HG02763 (cell line): ENCODE data around the gene STPG1.

ENCODE experiments used
- ATAC-seq: cut with Tn5 transposase; IDR thresholded peaks from one replicate; pipeline ENCODE4 v1.9.1; 2021; ENCODE audit warnings: mild to moderate bottlenecking, moderate library complexity; ENCODE audit not compliant: unreplicated experiment

Gene STPG1

DNA sequence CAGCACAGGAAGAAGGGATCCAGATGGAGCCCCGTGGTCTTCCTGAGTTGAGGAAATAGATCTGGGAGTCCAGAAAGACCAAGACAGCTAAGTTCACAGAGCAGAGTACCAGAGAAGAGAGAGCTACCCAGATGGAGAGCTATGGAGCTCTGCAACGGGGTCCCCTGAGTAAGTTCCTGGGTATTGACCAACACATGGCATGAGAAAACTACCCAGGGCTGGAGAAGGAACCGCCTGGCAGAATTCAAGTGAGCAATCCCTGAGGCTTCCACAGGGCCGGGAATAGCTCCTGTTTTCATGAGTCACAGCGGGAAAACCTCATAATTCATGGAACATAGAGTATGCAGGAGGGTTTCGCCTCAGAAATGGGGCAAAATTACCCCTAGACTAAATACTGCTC is 19.7 kb downstream of the STPG1 start:
- no peak for ATAC-seq

DNA sequence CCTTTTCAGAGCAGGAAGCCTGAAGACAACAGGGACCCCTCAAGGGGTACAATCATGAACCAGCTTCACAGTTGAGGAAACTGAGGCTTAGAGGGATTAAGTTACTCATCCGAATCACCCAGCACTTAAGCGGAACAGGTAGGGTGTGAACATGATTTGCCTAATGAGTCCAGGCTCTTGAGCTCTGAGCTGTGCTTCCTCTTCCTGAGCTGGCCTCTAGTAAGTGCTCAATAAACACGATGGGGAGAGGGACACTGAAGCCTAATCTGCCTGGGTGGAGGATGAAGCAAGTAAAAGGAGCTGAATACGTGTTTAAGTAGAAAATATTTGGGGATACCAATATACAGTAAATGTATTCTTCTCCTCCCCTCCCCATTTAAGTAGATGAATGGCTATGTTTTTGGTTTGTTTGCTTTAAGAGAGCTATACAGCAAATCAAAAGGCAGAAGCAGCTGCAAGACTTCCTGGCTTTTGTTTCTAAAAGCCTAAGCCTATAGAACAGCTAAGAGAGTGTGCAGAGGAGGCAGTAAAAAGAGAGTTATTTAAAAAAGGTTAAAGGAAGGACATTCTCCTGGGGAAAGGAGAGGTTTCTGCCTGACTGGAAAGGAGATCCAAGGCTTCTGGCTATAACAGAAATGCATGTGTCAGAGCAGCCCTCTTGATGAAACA is 20.5 kb downstream of the STPG1 start:
- ATAC-seq = no peak

DNA sequence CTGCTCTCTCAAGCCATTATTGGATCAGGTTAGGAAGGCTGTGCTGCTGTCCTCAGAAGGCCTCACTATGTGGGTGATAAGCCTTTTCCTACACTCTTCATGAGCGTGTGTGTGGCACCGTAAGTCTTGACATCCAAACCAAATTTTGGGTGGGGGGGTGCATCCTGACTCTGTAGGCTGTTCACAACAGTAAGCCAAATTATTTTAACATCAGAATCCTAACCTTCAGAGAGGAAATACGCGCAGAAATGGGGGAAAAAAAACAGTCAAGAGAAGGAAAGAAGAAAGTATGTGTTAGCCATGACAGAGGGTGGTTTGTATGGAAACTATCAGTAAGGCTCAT is 21.0 kb downstream of the STPG1 start:
- ATAC-seq = no peak

DNA sequence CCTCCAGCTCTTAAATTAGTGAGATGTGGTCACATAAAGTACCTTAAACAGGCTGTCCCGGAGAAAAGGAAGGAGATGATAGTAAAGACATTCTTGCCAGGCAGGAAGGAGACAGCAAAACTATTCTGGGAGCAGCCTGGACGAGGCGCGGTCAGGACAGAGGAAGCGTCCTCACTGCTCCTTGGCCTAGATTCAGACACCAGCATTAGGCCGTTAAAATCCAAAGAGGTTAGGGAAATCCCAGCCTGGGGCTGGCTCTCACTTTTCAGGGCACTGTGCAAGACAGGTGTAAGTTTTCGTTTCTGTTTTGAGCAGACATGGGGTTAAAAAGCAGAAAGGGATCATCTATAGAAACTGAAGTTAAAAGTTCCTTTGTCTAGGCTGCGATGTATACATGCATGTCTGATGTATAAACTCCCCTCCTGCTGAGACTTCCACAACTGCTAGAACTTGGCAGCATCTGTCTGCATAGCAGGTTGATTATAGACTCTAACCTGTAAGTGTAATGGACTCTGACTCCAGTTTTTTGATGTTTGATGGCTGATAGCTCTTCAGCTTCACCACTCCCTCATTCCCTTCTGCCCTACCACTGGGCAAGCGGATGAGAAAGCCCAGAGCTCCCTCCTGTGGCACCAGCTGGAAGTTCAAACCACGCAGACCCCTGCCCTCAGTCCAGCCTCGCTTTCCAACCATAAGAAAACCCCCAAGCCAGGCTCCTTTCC is 21.5 kb downstream of the STPG1 start:
- ATAC-seq = peak; percentile 66

DNA sequence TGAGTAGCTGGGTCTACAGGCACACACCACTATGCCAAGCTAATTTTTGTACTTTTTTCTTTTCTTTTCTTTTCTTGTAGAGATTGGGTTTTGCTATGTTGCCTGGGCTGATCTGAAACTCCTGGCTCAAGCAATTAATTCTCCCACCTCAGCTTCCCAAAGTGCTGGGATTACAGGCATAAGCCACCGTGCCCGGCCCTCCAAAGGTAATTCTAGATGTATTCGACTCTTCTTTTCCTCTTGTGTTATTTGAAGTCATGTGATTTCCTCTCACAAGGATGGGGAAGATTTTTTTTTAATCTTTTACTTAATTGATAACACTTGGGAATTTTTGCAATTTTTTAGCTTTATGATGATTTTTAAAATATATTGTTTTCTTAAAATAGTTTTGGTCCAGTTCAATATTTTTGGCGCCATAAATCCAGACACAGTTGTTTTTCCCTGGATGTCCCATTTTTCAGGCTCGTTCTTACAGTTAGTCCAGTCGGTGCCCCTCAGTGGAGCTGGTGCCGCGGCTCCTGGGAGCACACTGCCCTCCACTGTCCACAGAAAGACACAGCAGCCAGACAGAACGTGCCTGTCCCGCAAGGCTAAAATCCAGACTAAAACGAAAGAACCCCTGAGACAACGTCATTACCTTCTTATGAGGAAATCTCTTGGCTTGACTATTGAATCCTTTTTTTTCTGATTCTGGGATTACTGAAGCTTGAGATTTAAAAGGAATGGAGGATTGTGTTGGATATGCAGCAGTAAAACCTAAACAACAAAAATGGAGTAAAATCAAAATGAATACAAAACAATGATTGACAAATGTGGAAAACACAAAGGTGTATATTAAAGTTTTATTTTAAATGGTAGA is 22.4 kb downstream of the STPG1 start:
- peak; percentile 50 for ATAC-seq

DNA sequence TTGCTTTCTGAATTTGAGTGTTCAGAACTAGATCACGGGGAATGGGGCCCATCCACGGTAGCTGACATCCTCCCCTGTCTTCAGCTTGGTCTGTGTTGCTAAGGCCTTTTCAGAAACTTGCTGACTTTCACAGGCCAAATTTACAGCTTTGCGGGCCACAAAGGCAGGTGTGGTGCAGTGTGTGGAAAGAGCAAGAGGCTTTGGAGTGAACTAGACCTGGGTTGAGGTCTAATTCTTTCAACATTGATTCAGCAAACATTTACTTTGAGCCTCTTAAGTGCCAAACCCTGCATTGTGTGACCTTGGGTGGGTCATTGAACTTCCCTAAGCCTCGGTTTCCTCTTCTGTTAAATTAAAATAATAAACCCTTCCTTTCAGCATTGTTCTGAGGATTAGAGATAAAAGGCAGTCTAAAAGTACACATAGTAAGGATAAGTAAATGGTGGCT is 24.3 kb downstream of the STPG1 start:
- ATAC-seq = no peak

DNA sequence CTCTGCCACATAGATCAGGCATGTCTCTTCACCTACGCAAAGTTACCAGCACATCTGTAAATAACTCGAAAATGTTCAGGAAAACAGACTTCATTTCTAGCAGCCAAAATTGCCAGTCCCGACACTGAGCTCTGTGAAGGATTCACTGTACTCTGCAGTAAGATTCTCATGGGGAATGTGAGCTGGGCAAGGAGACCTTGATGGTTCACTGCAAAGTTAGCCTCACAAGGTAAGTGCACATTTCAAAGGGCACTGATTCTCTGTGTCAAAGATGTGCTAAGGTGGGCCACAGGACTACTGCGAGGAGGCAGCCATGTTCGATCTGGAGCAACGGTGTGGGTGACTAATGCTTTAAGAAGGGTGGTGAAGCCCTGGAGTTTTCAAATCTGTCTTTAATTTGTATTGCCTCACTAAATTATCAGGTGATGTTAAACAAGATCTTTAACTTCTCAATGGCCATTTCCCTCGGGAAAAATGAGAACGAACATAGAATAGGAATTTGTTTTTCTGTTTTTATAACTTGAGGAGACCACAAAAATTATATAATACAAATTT is 25.2 kb downstream of the STPG1 start:
- no peak for ATAC-seq

DNA sequence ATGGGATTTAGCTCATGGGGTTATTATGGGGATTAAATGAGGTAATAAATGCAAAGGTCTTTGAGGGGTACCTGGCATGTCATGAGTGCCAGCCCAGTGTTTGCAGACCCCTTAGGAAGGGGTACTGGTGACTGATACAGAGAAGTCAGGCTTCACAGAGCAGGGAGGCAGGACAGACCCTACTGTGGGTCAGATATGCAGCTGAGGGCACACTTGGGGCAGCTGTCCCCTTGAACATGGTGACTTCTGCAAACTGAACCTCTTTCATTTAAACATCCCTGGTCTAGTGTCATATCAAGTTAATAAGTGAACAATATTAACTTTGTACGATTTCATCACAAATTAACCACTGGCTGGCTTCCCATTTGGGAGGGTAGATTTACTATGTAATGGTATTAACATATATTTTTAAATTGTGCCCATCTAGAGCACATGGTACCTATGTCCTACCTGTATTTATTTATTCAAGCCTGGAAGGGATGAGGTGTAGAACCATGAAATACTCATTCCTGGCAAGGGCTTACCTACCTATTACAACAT is 25.9 kb downstream of the STPG1 start:
- ATAC-seq = no peak

DNA sequence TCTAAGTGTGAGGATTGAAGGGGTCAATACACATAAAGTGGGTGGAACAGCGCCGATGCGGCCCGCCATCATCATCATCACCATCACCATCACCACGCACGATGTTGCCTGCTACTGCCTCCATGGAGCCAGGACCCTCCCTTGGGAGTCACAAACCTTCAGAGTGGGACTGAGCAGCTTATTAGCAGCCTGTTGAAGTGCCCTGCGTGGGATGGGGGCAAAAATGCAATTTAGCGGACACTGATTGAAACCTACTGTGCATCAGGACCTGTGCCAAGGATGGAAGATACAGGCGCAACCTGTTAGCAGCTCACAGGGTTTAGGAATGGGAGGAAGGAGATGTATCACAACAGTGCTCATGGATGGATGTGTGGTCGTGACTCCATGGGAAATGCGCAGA is 26.7 kb downstream of the STPG1 start:
- no peak for ATAC-seq

DNA sequence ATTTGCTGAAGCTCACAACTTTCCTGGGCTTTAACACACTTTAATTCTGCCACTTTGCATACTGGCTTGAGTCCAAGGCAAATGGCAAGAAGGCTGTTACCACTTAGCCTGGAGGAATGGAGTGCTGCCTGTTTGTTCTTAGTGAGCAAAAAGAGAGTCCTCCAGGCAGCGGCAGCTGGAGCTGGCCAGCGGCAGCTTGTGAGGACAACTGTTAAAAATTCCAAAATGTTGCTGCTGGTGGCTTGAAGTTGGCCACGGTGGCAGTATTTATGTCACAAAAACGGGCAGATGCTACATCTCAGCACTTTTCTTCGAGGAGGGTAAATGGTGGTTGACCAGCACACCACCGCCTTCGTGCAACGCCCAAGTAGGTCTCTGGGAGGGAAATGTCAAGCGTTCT is 27.3 kb downstream of the STPG1 start:
- ATAC-seq = no peak

DNA sequence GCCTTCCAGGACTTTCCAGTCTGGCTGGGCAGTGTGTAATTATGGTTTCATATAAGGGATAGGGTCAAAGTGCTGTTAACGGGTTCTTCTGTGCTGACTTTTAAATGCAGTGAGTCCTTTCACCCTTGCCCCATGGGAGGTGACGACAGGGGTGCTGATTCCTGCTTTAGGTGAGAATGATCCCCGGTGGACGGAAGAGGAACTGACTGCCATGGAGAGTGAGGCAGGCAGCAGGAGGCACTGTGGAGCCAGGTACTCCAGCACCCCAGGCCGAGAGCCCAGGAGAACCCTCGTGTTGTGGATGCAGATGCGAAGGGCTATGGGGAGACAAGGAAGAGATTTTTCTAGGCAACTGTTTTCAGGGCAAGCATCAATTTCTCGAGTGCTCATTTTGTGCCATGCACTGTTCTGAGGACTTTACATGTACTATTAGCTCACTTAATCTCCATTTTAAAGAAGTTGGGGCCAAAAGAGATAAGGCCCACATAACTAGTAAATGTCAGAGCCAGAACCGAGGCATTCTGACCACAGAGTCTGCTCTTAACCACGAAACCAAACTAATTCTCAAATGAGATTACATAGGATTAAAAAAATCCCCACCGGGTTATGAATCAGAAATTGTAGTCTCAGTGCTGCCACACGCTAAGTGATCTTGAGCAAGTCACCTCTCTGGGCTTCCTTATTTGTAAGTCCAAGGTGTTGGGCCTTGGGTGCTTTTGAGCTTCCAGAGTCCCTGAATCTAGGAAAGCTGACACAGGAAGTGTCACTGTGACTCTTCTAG is 28.2 kb downstream of the STPG1 start:
- ATAC-seq = no peak

DNA sequence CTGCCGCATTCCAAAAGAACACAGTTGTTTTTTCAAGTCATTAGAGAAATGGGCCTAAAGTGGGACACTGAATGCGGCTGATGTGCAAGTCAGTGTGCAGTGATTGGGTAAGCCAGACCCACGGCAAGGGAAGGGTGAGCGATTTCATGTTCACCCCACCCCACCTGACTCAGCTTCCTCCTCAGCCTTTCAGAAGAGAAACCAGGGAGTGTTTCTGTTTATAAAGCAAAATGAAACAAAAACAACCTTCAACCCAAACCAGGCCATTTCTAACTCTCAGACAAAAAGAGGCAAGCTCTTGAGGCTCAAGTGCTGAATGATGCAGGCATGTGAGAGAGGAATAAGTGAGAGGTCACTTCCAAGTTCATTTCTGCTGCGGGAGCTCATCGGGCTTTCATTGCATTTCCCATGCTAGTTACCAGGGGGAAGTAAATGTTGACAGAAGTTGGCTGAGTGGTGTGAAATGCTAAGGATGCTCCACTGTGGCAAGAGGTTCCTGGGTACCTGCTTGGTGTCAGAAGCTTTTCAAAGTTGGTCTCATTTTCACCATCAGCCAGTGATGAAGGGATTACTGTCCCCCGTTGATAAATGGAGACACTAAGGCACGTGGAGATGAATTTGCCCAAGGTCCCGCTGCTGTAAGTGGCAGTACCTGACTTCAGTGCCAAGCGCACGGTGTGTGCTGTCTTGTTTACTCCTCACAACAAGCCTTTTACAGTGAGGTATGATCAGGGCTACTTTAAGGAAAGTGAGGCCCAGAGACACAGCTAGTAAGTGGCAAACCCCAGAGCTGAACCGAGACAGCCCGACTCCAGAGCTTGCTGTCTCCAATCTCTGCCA is 29.1 kb downstream of the STPG1 start:
- ATAC-seq = no peak

DNA sequence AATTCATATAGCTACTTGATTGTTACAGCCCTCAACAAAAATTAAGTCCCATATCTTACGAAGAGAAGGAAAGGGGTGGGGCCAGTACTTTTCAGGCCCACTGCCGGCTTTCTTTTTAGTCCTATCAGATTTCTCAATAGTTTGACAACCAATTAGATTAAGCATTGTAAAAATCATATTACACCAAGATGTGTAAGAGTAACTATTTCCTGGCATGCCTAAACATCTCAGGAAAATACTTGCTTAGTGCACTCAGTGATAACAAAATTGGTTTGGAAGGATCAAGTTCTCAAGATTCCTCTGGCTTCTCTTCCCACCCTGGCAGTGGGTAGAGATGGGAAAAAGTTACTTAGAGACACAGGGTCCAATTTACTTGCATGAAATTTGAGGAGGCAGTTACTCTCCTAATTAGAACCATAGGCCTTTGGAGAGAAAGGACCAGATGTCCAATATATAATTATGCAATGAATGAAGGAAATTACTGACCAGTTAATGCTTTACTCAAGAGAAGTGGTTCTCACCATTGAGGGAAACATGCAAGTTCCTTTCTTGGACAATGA is 30.1 kb downstream of the STPG1 start:
- ATAC-seq = no peak

DNA sequence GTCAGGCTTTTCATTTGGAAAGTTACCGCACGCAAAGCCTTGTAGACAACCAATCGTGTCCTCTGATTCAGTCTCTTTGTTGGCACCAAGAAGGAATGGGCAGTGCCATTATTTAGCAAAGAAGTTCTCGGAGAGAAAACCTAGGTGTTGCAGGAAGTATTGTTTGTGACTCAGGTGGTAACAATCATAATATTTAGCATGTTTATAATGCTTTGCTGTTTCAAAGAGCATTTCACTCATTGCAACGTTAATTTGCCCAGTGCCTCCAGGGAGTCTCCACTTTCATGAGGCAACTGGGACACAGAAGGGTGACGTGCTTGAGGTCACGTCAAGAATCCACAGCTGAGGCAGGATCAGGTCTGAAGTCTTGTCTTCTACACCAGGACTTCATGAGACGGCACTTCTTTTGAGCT is 31.4 kb downstream of the STPG1 start:
- no peak for ATAC-seq

DNA sequence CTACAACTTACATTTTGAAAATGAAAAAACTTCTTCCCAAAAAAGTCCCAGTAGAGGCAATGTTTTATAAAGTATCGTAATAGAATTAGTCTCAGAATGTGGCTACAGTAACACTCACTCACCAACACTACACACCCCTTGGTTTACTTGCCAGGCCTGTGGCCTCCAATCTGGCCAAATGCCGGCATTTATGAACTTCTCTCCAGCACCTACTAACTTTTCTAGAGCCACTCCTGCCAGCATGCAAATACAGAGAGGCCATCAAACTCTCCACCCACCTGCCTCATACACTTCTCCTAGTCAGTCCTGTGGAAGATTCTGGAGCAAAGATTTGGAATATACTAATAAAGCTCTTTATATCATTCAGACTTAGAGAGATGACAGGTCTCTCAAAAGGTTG is 32.3 kb downstream of the STPG1 start:
- ATAC-seq = no peak

DNA sequence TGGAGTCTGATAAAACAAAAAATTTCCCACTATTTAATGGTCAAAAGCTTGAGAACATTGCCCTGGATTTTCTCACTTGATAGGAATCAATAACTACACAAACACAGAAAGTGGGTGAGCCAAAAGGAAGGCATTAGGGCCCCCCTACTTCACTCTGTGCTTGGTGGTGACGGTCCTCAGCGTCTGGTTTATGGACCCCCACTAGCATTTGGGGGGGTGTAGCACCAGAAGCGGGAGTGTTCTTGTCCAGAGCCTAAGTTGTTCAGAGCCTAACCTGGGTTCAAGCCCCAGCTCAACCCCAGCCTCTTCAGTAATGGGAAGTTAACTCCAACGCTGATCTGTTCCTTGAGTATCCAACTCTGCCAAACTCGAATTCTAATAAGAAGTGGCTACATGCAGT is 33.1 kb downstream of the STPG1 start:
- no peak for ATAC-seq

DNA sequence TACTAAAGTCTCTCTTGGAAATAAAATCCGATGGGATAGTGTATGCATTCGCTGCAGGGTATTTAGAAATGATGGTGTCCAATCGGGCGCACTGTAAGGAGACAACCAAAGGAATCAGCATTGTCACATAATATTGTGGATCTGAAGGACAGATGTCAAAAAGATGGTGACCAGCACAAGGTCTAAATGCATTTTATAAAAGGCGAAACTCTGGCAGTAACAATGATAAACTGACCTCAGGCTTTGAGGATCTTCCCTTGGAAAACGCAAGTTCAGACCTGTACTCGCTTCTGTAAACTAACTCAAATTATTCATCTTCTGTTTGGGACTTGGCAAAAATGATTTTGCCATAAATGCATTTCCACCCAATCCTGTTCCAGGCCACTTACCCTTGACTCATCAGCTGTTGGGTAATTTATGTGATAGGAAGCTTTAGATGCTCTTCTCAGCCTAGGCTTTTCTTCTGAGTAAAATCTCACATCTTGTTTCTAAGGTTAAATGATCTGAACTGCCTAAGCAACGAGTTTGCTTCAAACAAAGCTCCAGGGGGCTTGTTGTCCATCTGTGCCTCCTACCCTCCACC is 33.8 kb downstream of the STPG1 start:
- ATAC-seq = no peak

DNA sequence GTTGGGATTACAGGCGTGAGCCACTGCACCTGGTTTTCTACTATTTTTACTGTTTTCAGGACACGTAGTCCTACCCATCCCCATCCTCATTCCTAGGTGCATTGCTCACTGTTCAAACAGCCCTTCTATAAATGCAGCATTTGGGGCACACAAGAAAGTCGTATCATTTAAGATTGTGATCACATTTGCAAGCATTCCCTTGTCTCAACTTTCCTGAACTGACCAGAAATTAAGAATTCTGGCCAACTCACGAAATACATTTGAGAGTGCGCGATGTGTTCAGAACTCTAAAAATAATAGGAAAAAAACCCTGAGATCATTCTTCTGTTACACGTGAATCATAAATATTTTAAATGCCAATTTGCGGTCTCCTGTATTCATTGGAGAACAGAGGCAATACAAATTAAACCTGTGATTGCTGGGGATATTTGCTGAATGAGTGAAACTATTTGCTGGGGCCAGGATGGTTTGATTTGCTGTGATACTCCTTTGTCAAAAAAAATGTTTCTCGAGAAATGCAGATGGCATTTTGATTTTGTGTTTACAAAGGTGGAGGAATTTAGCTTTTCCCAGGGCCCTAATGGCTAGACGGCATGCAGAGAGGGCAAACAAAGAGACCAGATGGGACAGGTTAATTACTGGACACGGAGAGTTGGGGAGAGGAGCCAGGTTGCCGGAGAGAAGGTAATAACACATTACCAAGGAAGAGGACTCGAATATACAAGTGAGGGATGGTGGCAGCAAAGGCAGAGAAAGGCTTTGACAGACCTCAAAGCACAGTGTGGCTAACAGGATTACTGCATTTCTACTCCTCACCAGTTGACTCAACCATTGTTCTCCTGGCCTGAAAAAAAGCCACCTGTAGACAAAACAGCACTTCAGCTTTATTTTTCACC is 38.4 kb downstream of the STPG1 start:
- ATAC-seq = no peak
